Nephron progenitor cell (in vitro differentiated cells): ENCODE measurements around the gene GDPD2.

ENCODE experiments used
- DNase-seq: peaks from one replicate; pipeline ENCODE4 v3.0.0; 2021
- H3K27ac Mint-ChIP-seq: 2 replicates; pipeline ENCODE4 v1.8.0; 2021; ENCODE audit warnings: mild to moderate bottlenecking, moderate library complexity, mixed read lengths
- H3K27me3 Mint-ChIP-seq: 2 replicates; pipeline ENCODE4 v1.8.0; 2021; ENCODE audit warnings: mild to moderate bottlenecking, low read depth, mixed read lengths; ENCODE audit not compliant: poor library complexity
- H3K36me3 Mint-ChIP-seq: 2 replicates; pipeline ENCODE4 v1.8.0; 2021; ENCODE audit warnings: low read depth, mixed read lengths
- H3K4me1 Mint-ChIP-seq: 2 replicates; pipeline ENCODE4 v1.8.0; 2021; ENCODE audit warnings: mixed read lengths
- H3K4me3 Mint-ChIP-seq: 2 replicates; pipeline ENCODE4 v1.8.0; 2021; ENCODE audit warnings: mild to moderate bottlenecking, moderate library complexity, mixed read lengths
- H3K9me3 Mint-ChIP-seq: 2 replicates; pipeline ENCODE4 v1.8.0; 2021; ENCODE audit warnings: mild to moderate bottlenecking, moderate library complexity, mixed read lengths
- TF ChIP-seq, protein P1 (sequence below): fragments of 200-600 bp; sonication (generic); IDR thresholded peaks from 2 replicates; pipeline ENCODE4 v1.5.0; 2021; ENCODE audit warnings: antibody characterized with exemption

GDPD2 gene

DNA sequence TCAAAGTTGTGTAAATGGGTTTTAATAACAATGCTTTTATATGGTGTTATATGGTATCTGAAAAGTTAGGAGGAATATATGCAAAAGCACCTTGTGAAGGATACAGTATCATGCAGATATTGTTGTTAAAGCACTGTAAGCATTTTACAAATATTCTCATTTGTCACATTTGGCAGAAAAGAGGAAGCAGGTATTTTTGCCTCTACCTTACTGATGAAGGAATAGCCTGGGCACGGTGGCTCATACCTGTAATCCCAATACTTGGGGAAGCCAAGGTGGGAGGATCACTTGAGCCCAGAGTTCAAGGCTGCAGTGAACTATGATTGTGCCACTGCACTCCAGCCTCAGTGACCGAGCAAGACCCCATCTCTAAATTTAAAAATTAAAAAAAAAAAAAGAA is 12.2 kb upstream of the GDPD2 start:
- Mint-ChIP-seq H3K27ac (no peak overlapping the region), H3K9me3 (peaks cover 12% of the 10 kb centered on the region), H3K27me3 (no peaks in the 10 kb centered on the region), H3K4me1 (no peaks in the 10 kb centered on the region), H3K36me3 (peaks cover 5% of the 10 kb centered on the region), H3K4me3 (no peak overlapping the region)
- no peak for DNase-seq
- TF ChIP-seq, protein P1, sequence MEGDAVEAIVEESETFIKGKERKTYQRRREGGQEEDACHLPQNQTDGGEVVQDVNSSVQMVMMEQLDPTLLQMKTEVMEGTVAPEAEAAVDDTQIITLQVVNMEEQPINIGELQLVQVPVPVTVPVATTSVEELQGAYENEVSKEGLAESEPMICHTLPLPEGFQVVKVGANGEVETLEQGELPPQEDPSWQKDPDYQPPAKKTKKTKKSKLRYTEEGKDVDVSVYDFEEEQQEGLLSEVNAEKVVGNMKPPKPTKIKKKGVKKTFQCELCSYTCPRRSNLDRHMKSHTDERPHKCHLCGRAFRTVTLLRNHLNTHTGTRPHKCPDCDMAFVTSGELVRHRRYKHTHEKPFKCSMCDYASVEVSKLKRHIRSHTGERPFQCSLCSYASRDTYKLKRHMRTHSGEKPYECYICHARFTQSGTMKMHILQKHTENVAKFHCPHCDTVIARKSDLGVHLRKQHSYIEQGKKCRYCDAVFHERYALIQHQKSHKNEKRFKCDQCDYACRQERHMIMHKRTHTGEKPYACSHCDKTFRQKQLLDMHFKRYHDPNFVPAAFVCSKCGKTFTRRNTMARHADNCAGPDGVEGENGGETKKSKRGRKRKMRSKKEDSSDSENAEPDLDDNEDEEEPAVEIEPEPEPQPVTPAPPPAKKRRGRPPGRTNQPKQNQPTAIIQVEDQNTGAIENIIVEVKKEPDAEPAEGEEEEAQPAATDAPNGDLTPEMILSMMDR, result no peak

DNA sequence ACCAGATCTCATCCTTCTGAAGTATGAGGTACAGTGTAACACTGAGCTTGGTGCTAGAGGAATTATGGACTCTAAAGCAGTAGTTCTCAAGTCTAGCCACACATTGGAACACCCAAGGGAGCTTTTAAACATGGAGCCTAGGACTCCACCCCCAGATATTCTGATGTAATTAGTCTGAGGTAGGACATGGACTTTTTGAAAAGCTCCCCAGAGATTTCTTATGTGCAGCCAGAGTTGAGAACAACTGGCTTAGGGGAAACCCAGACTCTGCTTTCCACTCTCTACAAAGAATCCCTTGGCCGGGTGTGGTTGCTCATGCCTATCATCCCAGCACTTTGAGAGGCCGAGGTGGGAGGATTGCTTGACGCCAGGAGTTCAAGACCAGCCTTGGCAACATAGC is 11.6 kb upstream of the GDPD2 start:
- Mint-ChIP-seq H3K27ac (no peak overlapping the region), H3K4me1 (no peaks in the 10 kb centered on the region), H3K9me3 (peaks cover 12% of the 10 kb centered on the region), H3K27me3 (no peaks in the 10 kb centered on the region), H3K4me3 (no peak overlapping the region), H3K36me3 (peaks cover 5% of the 10 kb centered on the region)
- no peak for DNase-seq
- TF ChIP-seq, protein P1, result no peak

DNA sequence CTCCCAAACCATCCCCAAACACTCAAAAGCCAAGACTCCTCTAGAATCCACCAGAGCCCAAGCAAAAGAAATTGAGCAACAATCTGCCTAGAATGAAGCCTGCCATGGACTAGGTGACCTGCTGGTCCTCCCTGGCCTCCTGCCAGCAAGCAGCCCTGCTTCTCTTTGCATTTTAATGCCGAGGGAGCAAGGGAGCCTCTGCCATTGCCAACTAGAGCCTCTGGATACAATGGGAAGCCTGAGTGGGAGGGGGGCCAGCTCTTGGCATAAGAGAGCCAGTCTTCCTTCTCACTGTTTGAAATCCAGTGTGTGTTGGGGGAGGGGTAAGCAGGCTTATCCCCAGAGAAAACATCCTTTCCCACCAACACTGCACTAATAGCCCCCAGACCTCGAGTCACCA is 1.5 kb upstream of the GDPD2 start:
- Mint-ChIP-seq H3K36me3 (peaks cover 14% of the 10 kb centered on the region), H3K4me1 (peaks cover 18% of the 10 kb centered on the region), H3K9me3 (peaks cover 37% of the 10 kb centered on the region), H3K27ac (peak overlapping the region; percentile 14), H3K4me3 (no peak overlapping the region), H3K27me3 (no peaks in the 10 kb centered on the region)
- DNase-seq, result no peak
- TF ChIP-seq, protein P1, result no peak

DNA sequence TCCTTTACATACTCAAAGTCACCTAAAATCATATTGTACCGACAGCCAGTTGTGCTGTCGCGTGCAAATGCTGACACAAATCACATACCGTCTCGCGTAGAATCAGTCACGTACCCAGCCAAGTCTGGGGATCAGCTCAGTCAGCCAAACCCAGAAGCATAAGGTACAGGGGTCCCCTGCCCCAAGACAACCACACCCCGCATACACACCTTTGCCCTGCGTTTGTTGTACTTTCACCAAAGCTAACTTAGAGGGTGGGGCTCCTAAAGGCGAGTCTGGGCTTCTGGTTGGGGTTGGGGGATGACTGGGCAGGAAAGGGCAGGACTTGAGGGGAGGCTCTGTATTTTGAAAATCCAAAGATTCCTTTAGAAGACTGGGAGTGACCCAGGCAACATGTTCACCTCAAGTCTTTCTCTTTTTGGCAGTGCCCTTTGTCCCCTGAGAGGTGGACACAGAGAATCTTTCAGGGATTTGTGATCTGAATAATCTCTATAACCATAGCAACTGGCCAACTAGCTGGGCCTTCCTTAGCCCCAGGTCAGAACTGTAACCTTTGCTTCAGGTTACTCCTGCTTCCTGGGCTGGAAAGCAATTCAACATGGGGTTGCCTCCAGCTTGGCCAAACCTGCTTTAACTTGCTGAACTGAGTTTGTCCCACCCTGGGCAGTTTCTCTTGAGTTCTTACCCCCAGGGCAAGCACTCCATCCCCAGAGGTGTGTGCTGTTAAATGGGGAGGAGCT is 992 bp downstream of the GDPD2 start:
- DNase-seq, result no peak
- peaks cover 40% of the 10 kb centered on the region for H3K9me3 Mint-ChIP-seq
- H3K4me1 Mint-ChIP-seq, result peaks cover 18% of the 10 kb centered on the region
- peaks cover 9% of the 10 kb centered on the region for H3K36me3 Mint-ChIP-seq
- TF ChIP-seq, protein P1, result no peak
- no peak overlapping the region for H3K27ac Mint-ChIP-seq
- H3K27me3 Mint-ChIP-seq, result no peaks in the 10 kb centered on the region
- H3K4me3 Mint-ChIP-seq, result peak overlapping the region; percentile 31

DNA sequence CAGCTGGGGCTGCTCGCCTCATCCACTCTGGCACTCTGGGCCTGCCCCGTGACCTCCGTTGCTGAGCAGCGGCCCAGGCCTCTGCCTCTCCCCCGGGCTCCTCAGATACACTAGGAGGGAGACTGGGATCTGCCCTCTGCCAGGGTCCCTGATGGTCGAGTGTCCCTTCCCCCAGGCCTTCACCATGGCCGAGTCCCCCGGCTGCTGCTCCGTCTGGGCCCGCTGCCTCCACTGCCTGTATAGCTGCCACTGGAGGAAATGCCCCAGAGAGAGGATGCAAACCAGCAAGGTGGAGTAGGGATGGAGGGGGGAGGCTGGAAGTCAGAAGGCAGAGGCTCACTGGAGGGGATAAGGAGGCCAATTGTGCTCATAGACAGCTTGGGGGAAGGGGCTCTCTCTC is 1.7 kb downstream of the GDPD2 start:
- Mint-ChIP-seq H3K4me3 (no peak overlapping the region), H3K36me3 (peaks cover 5% of the 10 kb centered on the region), H3K27ac (no peak overlapping the region), H3K9me3 (peaks cover 35% of the 10 kb centered on the region), H3K4me1 (peaks cover 18% of the 10 kb centered on the region), H3K27me3 (no peaks in the 10 kb centered on the region)
- no peak for DNase-seq
- TF ChIP-seq, protein P1, result no peak
